Fibroblast of skin of left quadriceps (primary cell): ENCODE data around the gene SLC29A3.

Experiments
- DNase-seq, 2 experiments: peaks; one replicate each; pipeline ENCODE4 v3.0.0-alpha.2; 2013; ENCODE audit warnings: low read depth in 2 of 2

Gene SLC29A3

GRCh38 chr10:71321386-71321785 is 2.3 kb downstream of the SLC29A3 start:
- DNase-seq: no peak

GRCh38 chr10:71323407-71323806 is 4.3 kb downstream of the SLC29A3 start:
- no peak for DNase-seq

- DNase-seq: no peak
These were observed 5.7 kb downstream of the SLC29A3 start for GRCh38 chr10:71324743-71325142.

- DNase-seq: no peak
These were observed 6.2 kb downstream of the SLC29A3 start for GRCh38 chr10:71325267-71325666.

GRCh38 chr10:71326464-71326881 is 7.4 kb downstream of the SLC29A3 start:
- DNase-seq: no peak

GRCh38 chr10:71330789-71331404 is 11.8 kb downstream of the SLC29A3 start:
- no peak for DNase-seq

- no peak for DNase-seq
These were observed 12.7 kb downstream of the SLC29A3 start for GRCh38 chr10:71331736-71332135.

GRCh38 chr10:71332466-71332865 is 13.4 kb downstream of the SLC29A3 start:
- DNase-seq: no peak

GRCh38 chr10:71333129-71333887 is 14.2 kb downstream of the SLC29A3 start:
- DNase-seq: no peak

- DNase-seq: no peak
These were observed 15.2 kb downstream of the SLC29A3 start for GRCh38 chr10:71334221-71334791.

GRCh38 chr10:71335173-71335708 is 16.2 kb downstream of the SLC29A3 start:
- DNase-seq: no peak

- no peak for DNase-seq
These were observed 17.6 kb downstream of the SLC29A3 start for GRCh38 chr10:71336632-71337031.

- DNase-seq: no peak
These were observed 18.2 kb downstream of the SLC29A3 start for GRCh38 chr10:71337219-71337701.

GRCh38 chr10:71338728-71339495 is 19.9 kb downstream of the SLC29A3 start:
- no peak for DNase-seq

GRCh38 chr10:71339796-71340589 is 20.9 kb downstream of the SLC29A3 start:
- no peak for DNase-seq

GRCh38 chr10:71342573-71343391 is 23.7 kb downstream of the SLC29A3 start:
- DNase-seq: no peak

- DNase-seq: no peak
These were observed 24.3 kb downstream of the SLC29A3 start for GRCh38 chr10:71343392-71343773.

GRCh38 chr10:71344154-71344925 is 25.3 kb downstream of the SLC29A3 start:
- DNase-seq: no peak

GRCh38 chr10:71344993-71345480 is 26.0 kb downstream of the SLC29A3 start:
- DNase-seq: no peak
